ENCODE data around the gene NUAK1.

The NUAK1 gene

DNA sequence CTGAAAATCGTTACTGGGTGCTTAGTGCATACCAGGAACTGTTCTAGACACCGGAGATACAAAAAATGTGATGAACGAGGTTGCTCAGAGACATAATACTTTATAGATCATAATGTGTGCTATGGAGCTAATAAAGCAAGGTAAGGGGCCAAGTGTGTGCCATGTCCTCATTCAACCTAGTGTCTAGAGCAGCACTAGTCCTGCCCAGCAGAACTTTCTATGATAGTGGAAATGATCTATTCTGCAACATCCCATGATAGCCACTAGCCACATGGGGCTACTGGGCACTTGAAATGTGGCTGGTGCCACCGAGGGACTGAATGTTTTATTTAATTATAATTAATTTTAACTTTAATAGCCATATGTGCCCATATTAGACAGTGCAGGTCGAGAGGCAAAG lies 15.6 kb downstream of the NUAK1 start:
- DNase-seq (ENCODE audit: low spot score in 2 of 2) = no peak
- H3K36me3 Mint-ChIP-seq (ENCODE audit: insufficient read depth) = no peaks in the 10 kb centered on the region
- peaks cover 16% of the 10 kb centered on the region for H3K27me3 Mint-ChIP-seq
- no peak overlapping the region for H3K4me3 Mint-ChIP-seq
- no peak for ATAC-seq (replicated peaks; ENCODE audit: extremely low read depth, poor library complexity, severe bottlenecking)
- no peak overlapping the region for H3K27ac Mint-ChIP-seq (ENCODE audit: low read depth)
- H3K4me1 Mint-ChIP-seq = no peaks in the 10 kb centered on the region
- H3K9me3 Mint-ChIP-seq = no peaks in the 10 kb centered on the region

DNA sequence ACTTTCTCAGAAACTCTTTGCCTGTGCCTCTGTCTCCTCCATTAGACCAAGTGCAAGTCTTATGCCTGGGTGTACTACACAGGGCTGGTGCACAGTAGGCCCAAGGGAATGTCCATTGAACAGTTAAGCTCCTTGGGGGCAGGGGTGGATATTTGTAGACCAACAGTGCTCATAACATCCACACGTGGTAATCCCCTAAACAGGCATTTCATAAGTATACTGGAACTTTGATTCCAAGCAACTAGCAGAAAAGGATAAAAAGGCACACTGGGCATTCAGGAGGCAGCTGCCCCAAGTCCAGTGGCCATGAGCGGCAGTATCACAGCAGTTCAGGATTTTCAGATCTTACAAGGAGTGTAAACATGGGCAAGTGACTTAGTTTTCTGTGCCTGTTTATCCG lies 16.8 kb downstream of the NUAK1 start:
- Mint-ChIP-seq H3K27me3 (peaks cover 27% of the 10 kb centered on the region), H3K4me1 (no peaks in the 10 kb centered on the region)

DNA sequence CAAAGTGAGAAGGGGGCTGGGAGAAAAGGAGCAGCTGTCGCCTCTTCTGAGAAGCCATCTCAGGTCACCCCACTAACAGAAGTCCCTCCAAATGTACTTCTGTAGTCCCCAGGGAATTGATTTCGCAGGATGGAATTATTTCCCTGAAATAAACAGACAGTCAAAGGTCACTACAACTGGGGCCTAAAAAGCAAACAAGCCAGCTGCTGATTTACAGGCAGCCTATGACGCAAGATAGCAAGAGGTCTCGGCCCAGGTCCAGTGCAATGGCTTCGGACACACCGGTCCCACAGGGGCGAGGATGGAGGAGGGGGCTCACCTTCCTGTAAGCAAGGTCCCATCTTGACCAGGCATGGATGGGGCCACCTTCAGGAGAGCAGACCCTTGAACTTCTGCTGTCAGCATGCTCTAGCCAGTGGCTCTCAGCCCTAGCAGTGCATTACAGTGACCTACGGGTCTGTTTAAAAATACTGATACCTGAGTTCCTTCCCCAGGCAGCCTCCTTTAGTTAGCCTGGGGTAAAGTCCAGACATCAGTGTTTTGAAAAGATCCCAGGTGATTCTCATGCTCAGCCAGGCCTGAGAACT lies 18.1 kb downstream of the NUAK1 start:
- Mint-ChIP-seq H3K27ac (ENCODE audit: low read depth) (no peak overlapping the region), H3K4me1 (no peaks in the 10 kb centered on the region), H3K9me3 (no peaks in the 10 kb centered on the region), H3K36me3 (ENCODE audit: insufficient read depth) (no peaks in the 10 kb centered on the region), H3K27me3 (peaks cover 35% of the 10 kb centered on the region), H3K4me3 (no peak overlapping the region)
- no peak for DNase-seq (ENCODE audit: low spot score in 2 of 2)
- no peak for ATAC-seq (replicated peaks; ENCODE audit: extremely low read depth, poor library complexity, severe bottlenecking)

More for the DNA sequence above, 16.8 kb downstream of the NUAK1 start:
- Mint-ChIP-seq H3K36me3 (ENCODE audit: insufficient read depth) (no peaks in the 10 kb centered on the region), H3K27ac (ENCODE audit: low read depth) (no peak overlapping the region), H3K9me3 (no peaks in the 10 kb centered on the region), H3K4me3 (no peak overlapping the region)
- ATAC-seq (replicated peaks; ENCODE audit: extremely low read depth, poor library complexity, severe bottlenecking) (no peak), DNase-seq (ENCODE audit: low spot score in 2 of 2) (no peak)

DNA sequence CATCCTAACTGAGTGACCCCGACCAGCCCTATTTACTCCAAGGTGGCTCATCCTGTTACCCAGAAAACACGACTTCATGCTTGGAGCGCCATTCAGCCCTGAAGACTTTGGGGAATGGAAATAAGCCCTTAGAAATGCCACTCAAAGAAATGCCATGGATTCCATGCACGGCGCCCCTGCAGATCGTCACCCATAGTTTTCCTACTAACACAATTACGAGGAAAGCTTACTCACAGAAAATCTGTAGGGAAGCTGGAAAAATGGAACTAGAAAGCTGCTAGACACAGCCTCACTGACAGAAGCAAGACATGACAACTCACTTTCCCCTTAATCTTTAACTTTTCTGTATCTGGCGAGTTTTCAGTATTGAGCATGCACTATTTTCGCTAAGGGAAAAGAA lies 19.5 kb downstream of the NUAK1 start:
- ATAC-seq (replicated peaks; ENCODE audit: extremely low read depth, poor library complexity, severe bottlenecking) (no peak), DNase-seq (ENCODE audit: low spot score in 2 of 2) (no peak)
- no peaks in the 10 kb centered on the region for H3K4me1 Mint-ChIP-seq
- H3K27me3 Mint-ChIP-seq = peaks cover 35% of the 10 kb centered on the region
- no peak overlapping the region for H3K27ac Mint-ChIP-seq (ENCODE audit: low read depth)
- no peak overlapping the region for H3K4me3 Mint-ChIP-seq
- H3K36me3 Mint-ChIP-seq (ENCODE audit: insufficient read depth) = no peaks in the 10 kb centered on the region
- H3K9me3 Mint-ChIP-seq = no peaks in the 10 kb centered on the region

DNA sequence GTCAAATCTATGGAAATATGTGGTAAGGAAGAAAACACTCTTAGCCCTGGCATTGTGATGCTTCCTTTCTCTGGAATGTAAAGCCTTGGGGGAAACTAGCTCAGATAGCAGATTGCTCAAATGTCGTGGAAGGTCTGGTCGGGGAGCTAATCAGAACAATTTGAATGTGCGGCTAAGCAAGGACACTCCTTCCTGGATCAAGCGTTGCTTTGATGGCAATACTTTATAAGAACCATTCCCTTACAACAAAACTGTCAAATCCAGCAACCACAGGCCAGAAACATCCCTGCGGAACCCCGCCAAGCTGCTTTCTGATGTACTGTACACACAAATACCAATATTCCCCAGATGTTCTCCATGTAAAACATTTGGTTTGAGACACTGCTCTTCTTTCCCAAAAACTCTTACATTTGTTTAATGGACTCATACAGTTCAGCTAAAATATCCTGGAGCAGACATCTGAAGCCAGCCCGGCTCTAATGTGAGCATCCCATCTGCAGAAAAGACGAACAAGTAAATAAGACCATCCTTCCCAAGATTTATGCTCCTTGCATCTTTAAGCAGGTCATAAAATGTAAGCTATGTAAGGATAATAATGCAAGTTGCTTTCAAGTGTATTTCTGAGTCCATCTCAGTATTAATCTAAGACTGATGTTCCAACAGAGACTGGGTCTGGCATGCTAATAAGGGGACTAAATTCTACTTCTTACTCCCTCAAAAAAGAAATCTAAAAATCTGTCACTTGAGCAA lies 20.2 kb downstream of the NUAK1 start:
- ATAC-seq (replicated peaks; ENCODE audit: extremely low read depth, poor library complexity, severe bottlenecking) (no peak), DNase-seq (ENCODE audit: low spot score in 2 of 2) (no peak)
- no peak overlapping the region for H3K4me3 Mint-ChIP-seq
- no peaks in the 10 kb centered on the region for H3K4me1 Mint-ChIP-seq
- H3K9me3 Mint-ChIP-seq = no peaks in the 10 kb centered on the region
- H3K27ac Mint-ChIP-seq (ENCODE audit: low read depth) = no peak overlapping the region
- no peaks in the 10 kb centered on the region for H3K36me3 Mint-ChIP-seq (ENCODE audit: insufficient read depth)
- peaks cover 35% of the 10 kb centered on the region for H3K27me3 Mint-ChIP-seq

DNA sequence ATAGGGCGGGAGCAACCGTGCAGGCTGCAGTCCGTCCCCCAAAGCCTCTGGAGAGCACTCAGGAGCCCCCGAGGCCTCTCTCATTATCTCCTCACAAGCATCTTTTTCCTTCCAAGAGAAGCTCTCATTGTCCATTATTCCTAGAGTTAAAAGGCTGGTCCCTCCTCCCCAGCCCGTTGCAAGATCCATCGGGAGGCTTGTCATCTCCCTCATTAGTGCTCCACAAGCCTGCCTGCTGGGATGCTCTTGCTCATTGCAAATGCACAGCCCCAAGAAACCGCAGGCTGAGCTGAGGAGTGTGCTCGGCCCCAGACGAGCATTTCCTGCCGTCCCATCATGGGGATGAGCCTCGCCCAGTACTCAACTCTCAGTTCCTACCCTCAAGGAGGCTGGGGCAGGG lies 23.3 kb downstream of the NUAK1 start:
- no peak for DNase-seq (ENCODE audit: low spot score in 2 of 2)
- Mint-ChIP-seq H3K9me3 (no peaks in the 10 kb centered on the region), H3K4me1 (no peaks in the 10 kb centered on the region), H3K36me3 (ENCODE audit: insufficient read depth) (no peaks in the 10 kb centered on the region), H3K4me3 (no peak overlapping the region), H3K27me3 (peaks cover 35% of the 10 kb centered on the region), H3K27ac (ENCODE audit: low read depth) (no peak overlapping the region)
- ATAC-seq (replicated peaks; ENCODE audit: extremely low read depth, poor library complexity, severe bottlenecking) = no peak

DNA sequence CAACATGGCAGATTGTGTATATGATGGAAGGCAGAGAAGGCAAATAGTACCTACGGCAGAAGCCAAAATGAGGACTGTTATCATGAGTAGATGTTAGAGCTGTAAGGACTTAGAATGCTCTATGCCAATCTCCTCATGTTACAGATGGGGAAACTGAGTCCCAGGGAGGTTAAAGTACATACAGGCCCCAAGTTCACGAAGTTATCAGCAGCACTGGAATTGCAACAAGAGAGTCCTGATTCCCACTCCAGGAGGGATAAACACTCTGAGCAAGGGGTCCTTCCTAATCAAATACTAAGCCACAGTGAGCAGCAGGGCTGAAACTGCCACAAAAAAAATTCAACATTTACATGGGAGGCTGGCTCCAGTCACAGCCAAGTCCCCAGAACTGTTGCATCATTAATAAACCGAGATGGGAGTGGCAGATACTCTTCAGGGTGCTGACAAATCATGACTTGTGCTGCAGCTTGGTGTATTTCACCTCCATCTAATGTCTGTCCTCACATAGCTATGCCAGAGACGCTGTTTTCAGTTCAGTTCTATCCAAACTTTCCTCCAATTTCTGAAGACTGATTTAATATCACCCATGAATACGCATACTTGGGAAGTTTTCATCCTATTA lies 24.2 kb downstream of the NUAK1 start:
- H3K36me3 Mint-ChIP-seq (ENCODE audit: insufficient read depth) = no peaks in the 10 kb centered on the region
- no peak overlapping the region for H3K27ac Mint-ChIP-seq (ENCODE audit: low read depth)
- H3K4me1 Mint-ChIP-seq = no peaks in the 10 kb centered on the region
- no peak for ATAC-seq (replicated peaks; ENCODE audit: extremely low read depth, poor library complexity, severe bottlenecking)
- no peak for DNase-seq (ENCODE audit: low spot score in 2 of 2)
- H3K4me3 Mint-ChIP-seq = no peak overlapping the region
- H3K27me3 Mint-ChIP-seq = peaks cover 33% of the 10 kb centered on the region
- no peaks in the 10 kb centered on the region for H3K9me3 Mint-ChIP-seq

DNA sequence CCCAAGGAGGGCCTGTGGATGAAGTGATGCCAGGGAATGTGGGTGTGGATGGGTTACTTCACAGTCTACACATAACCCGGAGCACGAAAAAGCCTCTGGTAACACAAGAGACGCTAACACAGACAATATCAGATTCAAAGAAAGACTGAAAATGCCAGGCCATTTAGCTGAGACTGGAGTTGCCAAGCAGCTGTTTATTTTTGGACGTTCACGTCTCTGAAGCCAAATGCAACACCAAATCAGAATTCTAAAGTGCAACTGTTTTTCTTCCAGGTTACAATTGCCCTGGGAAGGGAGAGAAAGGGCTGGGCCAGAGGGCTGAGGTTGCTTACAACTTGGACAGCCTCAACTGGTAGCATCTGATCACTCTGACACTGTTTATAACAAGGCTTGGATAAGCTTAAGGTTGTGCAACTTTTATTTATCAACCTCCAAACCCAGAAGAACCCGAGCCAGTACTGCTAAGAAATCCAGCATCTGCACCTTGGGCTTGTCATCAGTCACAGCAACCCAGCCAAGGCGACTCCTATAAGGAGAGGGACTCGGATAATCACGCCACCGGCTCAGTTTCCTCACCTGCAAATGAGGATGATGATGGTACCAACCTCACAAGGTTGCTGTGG lies 24.8 kb downstream of the NUAK1 start:
- Mint-ChIP-seq H3K36me3 (ENCODE audit: insufficient read depth) (no peaks in the 10 kb centered on the region), H3K9me3 (no peaks in the 10 kb centered on the region), H3K27me3 (peaks cover 27% of the 10 kb centered on the region), H3K4me1 (no peaks in the 10 kb centered on the region), H3K4me3 (no peak overlapping the region), H3K27ac (ENCODE audit: low read depth) (no peak overlapping the region)
- ATAC-seq (replicated peaks; ENCODE audit: extremely low read depth, poor library complexity, severe bottlenecking) (no peak), DNase-seq (ENCODE audit: low spot score in 2 of 2) (no peak)

DNA sequence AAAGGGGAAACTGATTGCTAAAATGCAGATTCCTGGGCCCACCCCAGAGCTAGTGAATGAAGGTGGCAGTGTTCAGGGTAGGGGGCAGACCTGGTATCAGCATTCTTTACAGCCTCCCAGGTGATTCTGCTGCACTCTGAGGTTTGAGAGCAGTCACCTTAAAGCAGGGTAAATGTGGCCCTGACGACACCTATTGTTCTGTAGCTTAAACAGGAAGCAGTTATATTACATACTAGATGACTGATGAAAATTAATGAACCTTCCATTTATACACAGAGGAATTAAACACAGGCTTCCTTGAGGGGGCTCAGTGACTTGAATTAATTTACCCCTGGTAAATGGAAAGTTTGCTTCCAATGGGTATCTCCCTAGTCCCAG lies 25.3 kb downstream of the NUAK1 start:
- Mint-ChIP-seq H3K4me3 (no peak overlapping the region), H3K9me3 (no peaks in the 10 kb centered on the region), H3K27ac (ENCODE audit: low read depth) (no peak overlapping the region), H3K36me3 (ENCODE audit: insufficient read depth) (no peaks in the 10 kb centered on the region), H3K4me1 (no peaks in the 10 kb centered on the region), H3K27me3 (peaks cover 22% of the 10 kb centered on the region)
- peak; percentile 52 for ATAC-seq (replicated peaks; ENCODE audit: extremely low read depth, poor library complexity, severe bottlenecking)
- no peak for DNase-seq (ENCODE audit: low spot score in 2 of 2)

DNA sequence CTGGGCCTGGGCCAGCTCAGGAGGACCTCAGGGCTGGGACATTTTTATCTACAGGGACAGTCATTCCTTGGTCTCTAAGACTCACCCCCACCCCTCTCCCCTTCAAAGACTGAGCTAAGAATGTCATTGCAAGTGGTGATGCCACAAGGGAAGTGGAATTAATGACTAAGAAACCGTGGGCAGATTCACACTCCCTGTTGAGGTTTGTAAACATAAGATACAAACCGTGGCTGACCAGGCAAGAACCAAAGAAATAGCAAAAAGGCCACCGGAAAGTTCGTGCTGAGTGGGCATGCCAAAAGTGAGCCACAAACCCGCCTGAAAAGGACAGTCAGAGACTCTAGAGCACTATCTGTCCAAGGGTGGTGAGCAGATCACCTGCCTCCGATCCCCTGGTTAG lies 25.7 kb downstream of the NUAK1 start:
- no peak for ATAC-seq (replicated peaks; ENCODE audit: extremely low read depth, poor library complexity, severe bottlenecking)
- H3K27ac Mint-ChIP-seq (ENCODE audit: low read depth) = no peak overlapping the region
- no peak overlapping the region for H3K4me3 Mint-ChIP-seq
- H3K4me1 Mint-ChIP-seq = no peaks in the 10 kb centered on the region
- no peaks in the 10 kb centered on the region for H3K9me3 Mint-ChIP-seq
- no peak for DNase-seq (ENCODE audit: low spot score in 2 of 2)
- H3K36me3 Mint-ChIP-seq (ENCODE audit: insufficient read depth) = no peaks in the 10 kb centered on the region
- H3K27me3 Mint-ChIP-seq = peaks cover 18% of the 10 kb centered on the region

DNA sequence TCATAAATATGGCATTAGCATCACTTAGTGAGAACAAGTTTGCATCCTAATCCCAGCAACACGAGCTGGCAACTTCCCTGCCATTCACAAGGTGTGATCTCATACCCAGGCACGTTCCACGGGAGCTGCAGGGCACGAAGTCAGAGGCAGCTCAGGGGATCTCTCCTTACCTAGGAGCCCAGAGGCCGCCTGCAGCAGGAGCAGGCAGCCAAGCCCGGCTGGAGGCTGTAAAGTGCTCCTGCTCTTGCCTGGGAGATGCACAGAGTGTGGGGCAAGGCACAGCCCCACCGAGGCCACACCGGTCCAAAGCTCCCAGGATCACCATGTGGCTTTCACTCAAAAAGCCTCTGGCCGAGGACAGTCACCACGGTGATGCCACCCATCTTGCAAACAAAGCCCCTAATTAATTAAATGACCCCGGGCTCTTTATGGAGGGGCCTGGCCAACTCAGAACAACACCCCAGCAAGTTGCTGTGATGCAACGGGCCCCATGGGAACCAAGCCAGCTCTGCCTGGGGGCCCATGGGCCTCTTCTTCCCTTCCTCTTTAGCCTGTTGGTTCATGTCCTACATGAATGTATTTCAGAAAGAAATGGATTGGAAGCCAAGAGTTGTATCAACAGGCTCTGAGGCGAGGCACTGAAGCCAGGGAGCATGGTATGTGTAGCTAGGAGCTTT lies 26.5 kb downstream of the NUAK1 start:
- no peak for DNase-seq (ENCODE audit: low spot score in 2 of 2)
- H3K9me3 Mint-ChIP-seq = no peaks in the 10 kb centered on the region
- no peaks in the 10 kb centered on the region for H3K4me1 Mint-ChIP-seq
- H3K27me3 Mint-ChIP-seq = peaks cover 12% of the 10 kb centered on the region
- no peaks in the 10 kb centered on the region for H3K36me3 Mint-ChIP-seq (ENCODE audit: insufficient read depth)
- no peak overlapping the region for H3K27ac Mint-ChIP-seq (ENCODE audit: low read depth)
- no peak overlapping the region for H3K4me3 Mint-ChIP-seq
- no peak for ATAC-seq (replicated peaks; ENCODE audit: extremely low read depth, poor library complexity, severe bottlenecking)

DNA sequence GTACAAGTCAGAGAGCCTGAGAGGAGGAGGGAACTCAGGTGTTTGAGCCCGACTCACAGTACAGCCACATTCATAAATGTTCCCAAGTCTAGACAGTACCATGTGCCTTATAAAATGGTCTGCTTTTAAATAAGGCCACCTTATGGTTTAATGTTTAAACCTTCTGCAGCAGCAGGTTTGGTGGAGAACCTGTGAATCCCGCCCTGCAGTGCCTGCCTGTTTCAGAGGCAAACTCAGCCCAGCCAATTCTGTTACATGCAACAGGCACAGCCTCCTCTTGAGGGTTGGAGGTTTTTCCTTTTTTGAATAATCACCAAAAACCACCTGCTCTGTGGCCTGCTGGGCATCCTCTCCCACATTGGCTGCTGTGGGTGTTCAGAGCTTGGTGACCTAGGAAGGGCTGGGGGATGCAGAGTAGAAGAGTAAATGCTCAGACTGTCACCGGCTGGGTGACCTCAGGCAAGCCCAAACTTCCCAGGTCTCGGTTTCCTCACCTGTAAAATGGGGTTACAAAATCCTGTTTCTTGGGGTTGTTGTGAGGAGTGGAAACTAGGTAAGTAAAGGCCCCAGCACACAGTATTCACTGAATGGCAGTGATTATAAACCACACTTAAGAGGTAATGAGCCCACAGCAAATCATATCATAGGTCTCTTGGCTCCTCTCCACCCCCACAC lies 28.0 kb downstream of the NUAK1 start:
- ATAC-seq (replicated peaks; ENCODE audit: extremely low read depth, poor library complexity, severe bottlenecking) = no peak
- Mint-ChIP-seq H3K27me3 (peaks cover 16% of the 10 kb centered on the region), H3K4me1 (no peaks in the 10 kb centered on the region)

More for the DNA sequence above, 28.0 kb downstream of the NUAK1 start:
- no peak for DNase-seq (ENCODE audit: low spot score in 2 of 2)
- Mint-ChIP-seq H3K4me3 (no peak overlapping the region), H3K27ac (ENCODE audit: low read depth) (no peak overlapping the region), H3K36me3 (ENCODE audit: insufficient read depth) (no peaks in the 10 kb centered on the region), H3K9me3 (no peaks in the 10 kb centered on the region)

All from central memory CD8-positive, alpha-beta T cell (primary cell).